ENCODE results near the gene LBH.

Gene LBH

GRCh38 chr2:30217644-30218337, 13.5 kb upstream of the LBH start:
- no peak for FAIRE-seq

DNA sequence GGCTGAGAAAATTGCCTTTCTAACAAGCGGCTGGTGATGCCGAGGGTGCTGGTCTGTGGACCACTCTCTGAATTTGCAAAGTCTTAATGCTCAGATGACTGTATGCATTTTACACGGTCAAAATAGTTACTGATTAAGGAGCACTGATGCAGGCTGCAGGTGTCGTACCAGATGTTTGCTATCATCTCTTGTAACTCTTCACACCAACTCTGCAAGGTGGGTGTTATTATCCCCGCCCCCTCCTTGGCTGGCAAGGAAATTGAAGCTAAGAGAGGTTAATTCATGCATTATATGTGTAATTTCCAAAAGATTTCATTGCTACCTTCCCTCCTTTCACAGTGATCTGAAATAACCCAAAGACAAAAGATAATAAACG, 13.0 kb upstream of the LBH start:
- no peak for FAIRE-seq

DNA sequence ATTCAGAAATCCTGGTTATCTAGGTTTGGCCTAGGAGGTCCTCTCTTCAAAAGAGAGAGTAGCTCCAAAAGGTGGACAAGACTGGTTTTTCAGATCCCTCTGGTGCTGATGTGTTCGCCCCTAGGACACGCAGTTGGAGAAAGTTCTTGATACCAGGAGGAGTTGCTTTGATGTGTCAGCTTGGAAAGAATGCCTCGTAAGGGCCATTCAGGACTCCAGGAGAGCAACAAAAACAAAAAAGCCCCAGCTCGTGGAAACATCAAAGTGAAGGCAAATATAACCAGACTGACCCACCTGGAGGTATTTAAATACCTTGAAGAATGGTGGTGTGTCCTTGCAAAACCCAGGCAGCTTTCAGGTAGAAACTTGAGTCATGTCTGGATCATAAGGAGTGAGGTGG, 12.5 kb upstream of the LBH start:
- FAIRE-seq: no peak

GRCh38 chr2:30219886-30220875, 11.2 kb upstream of the LBH start:
- no peak for FAIRE-seq

DNA sequence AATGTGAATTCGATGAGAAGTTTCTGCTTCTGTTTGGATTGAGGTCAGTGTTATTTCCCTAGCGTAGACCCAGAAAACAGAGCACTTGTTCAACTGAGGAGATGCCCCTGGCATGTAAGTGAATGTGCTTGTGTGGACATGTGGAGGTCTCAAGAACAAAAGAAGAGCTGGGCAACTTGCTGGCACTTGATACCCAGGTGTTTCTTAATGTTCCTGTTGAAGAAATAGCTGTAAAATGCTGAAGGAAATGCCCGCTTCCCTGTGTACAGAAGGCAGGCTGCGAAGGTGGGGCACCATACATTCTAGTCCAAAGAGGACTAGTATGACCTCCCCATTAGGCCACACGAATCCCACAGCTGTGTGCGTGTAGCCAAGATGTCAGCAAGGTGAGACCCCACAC, 9.8 kb upstream of the LBH start:
- FAIRE-seq: no peak

DNA sequence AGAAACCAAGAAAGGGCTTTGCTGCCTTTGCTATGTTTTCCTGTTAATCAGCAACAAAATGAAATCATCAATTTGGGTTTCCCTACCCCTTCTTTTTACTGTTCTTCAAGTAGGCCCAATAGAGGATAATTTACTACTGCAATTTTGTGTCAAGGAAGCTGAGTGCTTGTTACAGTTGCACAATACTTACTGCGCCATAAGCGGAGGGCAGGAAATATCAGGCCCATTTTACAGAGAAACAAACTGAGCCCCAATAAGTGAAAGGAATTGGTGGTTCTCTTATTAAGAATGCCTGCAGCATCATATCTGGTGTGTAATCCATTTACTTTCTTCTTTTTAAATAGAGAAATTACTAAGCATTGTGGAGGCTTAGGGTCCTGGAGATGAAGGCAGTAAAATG, 9.3 kb upstream of the LBH start:
- no peak for FAIRE-seq

- FAIRE-seq: no peak
These were observed 8.5 kb upstream of the LBH start for GRCh38 chr2:30222636-30223360.

DNA sequence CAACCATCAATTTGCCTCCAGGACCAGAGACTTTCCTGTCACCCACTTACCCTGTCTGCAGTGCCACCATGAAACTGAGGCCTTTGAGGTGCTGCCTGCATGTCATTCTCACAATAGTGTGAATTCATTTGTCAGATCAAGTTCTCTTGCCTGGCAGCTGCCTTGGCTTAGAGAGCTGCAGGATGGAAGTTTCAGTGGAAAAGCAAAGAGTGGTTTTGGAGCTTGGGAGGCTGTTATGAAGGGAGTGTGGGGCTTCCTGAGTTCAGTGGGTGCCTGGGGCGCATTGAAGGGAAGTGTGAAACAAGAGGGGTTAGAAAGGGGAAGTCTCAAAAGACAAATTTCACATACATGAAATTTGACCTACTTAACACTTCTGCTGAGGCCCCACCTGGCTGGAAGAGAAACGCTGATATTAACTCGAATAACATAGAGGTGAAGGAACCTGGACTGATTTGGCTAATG, 7.9 kb upstream of the LBH start:
- FAIRE-seq: no peak

- FAIRE-seq: no peak
These were observed 7.2 kb upstream of the LBH start for GRCh38 chr2:30224151-30224550.

DNA sequence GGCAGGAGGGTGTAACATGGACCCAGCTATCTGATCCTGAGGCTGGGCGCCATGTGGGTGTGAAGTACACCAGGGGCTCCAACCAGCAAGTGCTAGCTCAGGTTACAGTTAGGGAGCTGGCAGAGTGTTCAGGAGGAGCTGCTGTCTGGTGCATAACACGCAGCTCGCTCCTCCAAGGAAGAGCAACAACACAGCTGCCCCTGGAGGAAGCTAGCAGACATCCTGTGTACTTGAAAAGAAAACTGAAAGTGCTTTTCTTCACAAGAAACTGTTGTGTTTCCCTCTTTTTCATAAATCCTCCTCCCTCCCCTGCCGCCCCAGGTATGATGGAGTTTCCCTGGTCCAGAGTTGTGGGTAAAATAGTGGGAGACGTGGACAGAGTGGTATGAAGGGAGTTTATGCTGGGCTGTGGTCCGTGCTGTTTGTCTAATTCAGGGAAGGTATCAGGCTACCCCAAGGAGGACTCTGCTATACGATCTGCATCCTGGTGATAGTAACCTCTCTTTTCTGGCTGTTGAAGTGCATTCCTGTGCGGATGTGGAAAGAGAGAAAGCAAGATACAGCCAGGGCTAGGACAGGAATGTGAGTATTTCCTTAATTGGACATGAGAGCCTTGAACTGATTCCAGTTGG, 6.1 kb upstream of the LBH start:
- no peak for FAIRE-seq

DNA sequence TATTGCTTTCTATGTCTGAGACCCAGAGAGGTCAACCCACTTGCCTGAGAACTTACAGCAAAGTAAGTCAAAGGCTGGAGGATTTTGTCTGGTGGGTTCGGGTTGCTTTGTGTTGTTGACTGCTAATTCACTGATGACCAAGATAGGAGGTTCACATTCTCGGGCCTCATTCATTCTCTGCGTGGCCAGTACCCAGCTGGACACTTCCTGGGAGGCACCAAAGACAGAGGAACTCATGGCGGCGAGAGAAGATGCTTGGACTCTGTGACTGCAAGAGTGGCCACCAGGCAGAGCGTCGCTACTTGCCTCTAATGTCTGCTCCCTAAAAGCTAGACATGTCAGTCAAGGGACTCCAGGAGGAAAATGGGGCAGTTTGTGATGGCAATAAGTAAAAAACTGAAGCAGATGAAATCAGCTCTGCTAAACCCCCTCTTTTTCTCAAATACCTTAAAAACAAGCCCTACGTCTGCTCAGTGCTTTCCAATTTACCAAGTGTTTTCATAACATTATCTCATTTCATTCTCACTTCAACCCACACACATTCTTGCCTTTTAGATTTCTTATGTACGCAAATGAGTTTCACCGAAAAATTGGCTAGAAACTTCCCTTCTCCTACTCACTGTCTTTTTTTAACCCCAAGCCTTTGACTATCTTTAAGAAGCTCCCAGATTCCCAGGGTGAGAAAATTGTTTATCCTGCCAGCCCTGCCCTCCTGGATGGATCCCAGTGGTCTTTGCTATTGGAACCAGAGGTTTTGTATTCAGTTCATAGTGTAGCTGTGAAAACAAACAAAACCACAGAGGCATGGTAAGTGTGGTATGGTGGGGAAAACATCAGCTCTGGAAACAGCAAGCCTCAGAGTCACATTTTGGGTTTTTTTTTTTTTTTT, 4.9 kb upstream of the LBH start:
- FAIRE-seq: no peak

GRCh38 chr2:30229596-30229995, 1.7 kb upstream of the LBH start:
- no peak for FAIRE-seq

- no peak for FAIRE-seq
These were observed 680 bp upstream of the LBH start for GRCh38 chr2:30230497-30231211.

DNA sequence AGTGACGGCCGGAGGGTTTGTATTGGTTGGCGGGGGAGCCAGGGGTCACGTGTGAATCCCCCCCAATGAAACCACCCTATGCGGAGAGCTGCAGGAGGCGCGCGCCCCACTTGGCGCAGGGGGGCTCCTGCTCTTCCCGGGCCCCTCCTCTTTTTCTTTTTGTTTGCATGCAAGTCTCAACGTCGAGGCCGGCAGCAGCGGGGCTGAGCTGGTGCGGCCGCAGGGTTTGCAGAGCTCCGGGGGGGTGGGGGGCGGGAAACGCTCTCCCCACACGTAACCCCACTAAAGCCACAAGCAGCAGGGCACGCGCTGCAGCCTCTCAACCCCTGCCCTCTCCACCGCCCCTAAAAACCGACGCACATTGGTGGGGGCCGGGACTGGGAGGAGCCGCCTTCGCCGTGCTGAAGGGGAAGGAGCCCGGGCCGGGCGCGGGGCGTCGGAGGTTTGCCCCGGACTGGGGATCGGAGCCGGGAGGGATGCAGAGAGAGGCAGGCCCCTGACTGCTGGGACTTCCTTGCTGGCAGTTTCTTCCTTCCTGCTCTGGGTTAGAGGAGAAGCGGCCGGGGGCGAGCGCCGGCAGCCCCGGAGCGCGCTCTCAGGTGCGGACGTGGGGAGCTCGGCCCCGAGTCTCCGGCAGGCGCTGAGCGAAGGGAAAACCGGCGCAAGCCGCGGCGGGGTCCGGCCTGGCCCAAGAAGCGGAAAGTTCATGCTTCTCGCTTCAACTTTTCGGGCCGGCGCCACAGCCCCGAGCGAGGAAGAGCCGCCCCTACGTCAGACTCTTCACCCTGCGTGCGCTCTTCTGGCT, 864 bp downstream of the LBH start:
- FAIRE-seq: no peak

- no peak for FAIRE-seq
These were observed 1.4 kb downstream of the LBH start for GRCh38 chr2:30232801-30233130.

- FAIRE-seq: no peak
These were observed 2.1 kb downstream of the LBH start for GRCh38 chr2:30233271-30234009.

- no peak for FAIRE-seq
These were observed 3.0 kb downstream of the LBH start for GRCh38 chr2:30234180-30234971.

- no peak for FAIRE-seq
These were observed 3.8 kb downstream of the LBH start for GRCh38 chr2:30235008-30235655.
